Fibroblast of mammary gland (primary cell): ENCODE measurements around the gene NAGA.
A peak's percentile ranks its signal among the peaks of the same experiment; 100 is the strongest.
"Not testable (repeated sequence)": the region's sequence is repeated elsewhere in the genome, so short reads cannot be mapped to it uniquely, and the experiment has no call there.

Experiments
- DNase-seq: peaks from one replicate; pipeline ENCODE4 v3.0.0-alpha.2; 2010; ENCODE audit warnings: low read depth
- H3K4me3 ChIP-seq: 2 replicates; pipeline ENCODE4 v1.5.1; 2011; ENCODE audit warnings: low read depth, mild to moderate bottlenecking, low read length, moderate library complexity; ENCODE audit not compliant: control insufficient read depth
- TF ChIP-seq, protein P1 (sequence below): conservative IDR thresholded peaks from 2 replicates; pipeline ENCODE4 v1.5.1; 2011; ENCODE audit warnings: low read depth, low read length, inconsistent platforms; ENCODE audit not compliant: control insufficient read depth, insufficient read depth

The NAGA gene

DNA sequence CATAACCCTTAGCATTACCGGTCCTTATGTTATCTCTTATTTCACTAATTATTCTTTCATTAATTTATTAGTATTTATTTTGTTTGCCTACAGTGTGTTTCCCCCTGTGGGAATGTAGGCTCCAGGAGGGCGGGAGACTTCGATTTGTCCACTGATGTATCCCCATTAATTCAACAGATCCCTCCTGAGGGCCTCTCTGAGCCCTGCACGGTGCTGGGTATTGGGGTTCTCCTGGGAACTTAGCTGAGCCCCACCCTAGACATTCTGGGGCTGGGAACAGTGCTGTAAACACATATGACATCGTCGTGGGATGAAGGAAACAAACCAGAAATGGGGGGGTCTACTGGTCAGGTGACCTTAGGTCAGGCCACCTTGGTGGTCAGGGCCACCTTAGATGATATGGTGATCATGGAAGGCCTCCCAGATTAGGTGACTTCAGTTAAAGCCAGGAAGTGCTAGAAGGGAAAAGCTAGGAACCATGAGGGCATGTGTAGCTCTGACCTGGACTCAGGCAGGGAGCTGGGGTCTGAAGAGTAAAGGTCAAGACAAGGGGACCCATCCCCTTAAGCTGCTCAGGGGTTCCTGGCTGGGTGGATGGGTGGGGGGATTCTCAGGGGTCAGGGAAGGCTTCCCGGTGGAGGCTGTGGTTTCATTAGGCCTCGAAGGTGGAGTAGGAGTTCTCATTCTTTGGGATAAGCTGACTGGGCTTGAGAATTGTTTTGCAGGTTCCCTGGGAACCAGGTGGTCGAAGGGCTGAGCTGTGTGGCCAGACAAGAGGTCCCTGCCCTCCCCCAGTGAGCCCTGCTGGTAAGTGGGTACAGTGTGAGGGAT, 4.4 kb upstream of the NAGA start:
- peak overlapping the region; percentile 66 for H3K4me3 ChIP-seq
- no peak for DNase-seq
- TF ChIP-seq, protein P1, sequence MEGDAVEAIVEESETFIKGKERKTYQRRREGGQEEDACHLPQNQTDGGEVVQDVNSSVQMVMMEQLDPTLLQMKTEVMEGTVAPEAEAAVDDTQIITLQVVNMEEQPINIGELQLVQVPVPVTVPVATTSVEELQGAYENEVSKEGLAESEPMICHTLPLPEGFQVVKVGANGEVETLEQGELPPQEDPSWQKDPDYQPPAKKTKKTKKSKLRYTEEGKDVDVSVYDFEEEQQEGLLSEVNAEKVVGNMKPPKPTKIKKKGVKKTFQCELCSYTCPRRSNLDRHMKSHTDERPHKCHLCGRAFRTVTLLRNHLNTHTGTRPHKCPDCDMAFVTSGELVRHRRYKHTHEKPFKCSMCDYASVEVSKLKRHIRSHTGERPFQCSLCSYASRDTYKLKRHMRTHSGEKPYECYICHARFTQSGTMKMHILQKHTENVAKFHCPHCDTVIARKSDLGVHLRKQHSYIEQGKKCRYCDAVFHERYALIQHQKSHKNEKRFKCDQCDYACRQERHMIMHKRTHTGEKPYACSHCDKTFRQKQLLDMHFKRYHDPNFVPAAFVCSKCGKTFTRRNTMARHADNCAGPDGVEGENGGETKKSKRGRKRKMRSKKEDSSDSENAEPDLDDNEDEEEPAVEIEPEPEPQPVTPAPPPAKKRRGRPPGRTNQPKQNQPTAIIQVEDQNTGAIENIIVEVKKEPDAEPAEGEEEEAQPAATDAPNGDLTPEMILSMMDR = no peak

DNA sequence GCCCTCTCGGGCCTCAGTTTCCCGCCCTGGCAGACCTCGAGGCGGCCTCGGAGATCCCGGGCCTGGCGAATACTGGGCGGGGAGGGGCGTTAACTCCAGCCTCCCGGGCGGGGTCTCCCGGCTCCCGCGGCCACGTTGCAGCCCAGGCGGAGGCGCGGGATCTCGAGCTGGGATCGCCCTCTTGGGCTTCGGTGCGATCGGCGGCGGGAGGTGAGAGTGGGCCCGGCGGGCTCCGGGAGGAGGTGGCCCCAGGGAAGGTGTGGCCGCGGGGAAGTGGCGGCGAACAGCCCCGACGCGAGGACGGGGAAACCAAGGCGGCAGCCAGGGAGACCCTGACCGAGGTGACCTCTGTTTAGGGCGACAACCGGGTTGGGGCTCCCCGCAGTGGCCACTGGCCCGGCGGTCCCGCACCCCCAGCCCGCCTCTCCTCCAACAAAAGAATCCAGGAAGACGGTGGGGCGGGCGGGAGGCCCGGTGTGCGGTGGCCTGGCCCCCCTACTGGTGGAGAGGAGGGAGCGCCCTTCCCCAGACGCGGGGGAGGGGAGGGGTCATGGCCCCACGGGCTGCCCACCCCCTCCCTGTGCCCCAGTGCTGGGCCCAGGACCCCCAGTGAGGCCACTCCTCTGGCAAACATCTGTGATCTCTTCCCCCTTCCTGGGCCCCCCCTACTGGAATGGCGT, 3.7 kb upstream of the NAGA start, which contains the start of gene PHETA2:
TSS of gene PHETA2 (plus strand) at position 117 of the 680 bp plus-strand sequence. CDS start 3,046 bp downstream, outside the sequence.
- TF ChIP-seq, protein P1 = peak; percentile 40
- H3K4me3 ChIP-seq = peak within 1 kb of the TSS; percentile 66
- DNase-seq = peak; percentile 34

- DNase-seq = no peak
- TF ChIP-seq, protein P1 = no peak
- peak overlapping the region; percentile 66 for H3K4me3 ChIP-seq
Measured at GRCh38 chr22:42073621-42074041, 3.0 kb upstream of the NAGA start.

DNA sequence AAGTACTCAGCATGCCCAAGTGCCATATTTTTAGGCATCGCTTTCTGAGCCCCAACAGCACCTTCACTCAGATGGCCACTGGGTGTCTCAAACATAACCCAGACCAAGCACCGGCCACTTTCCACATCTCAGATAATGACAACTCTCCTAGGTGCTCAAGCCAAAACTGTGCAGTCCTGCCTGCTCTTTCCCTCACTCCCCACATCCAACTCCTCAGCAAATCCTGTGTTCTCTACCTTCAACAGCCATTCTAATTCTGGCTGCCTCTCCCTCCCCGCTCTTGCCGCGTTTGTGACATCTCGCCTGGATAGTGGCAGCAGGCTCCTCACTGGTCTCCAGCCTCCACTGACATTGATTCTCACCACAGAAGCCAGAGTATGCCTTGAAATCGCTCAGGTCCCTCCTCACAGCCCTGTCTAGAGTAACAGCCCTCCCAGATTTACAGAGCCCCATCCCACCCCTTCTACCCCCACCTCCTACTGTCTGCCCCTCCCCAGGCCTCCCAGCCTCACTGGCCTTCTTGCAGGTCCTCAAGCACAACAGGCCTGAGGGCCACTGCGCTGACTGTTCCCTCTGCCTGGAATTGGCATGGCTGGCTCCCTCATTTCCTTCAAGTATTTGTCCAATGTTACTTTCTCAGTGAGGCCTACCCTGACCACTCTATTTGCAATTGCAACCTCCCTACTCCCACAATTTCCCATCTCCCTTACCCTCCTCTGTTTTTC, 2.2 kb upstream of the NAGA start:
- TF ChIP-seq, protein P1 = no peak
- DNase-seq = no peak
- H3K4me3 ChIP-seq = no peak overlapping the region

DNA sequence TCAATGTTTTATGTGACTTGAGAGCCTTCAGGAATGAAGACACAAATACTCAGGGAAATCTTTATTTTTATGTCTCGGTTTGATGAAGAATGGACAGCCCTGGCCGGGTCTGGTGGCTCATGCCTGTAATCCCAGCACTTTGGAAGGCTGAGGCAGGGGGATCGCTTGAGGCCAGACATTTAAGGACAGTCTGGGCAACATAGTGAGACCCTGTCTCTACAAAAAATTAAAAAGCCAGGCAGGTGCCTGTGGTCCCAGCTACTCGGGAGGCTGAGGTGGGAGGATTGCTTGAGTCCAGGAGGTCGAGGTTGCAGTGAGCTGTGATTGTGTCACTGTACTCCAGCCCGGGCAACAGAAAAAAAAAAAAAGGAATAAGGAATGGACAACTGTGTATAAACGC, 896 bp upstream of the NAGA start:
- H3K4me3 ChIP-seq, DNase-seq: not testable (repeated sequence)

DNA sequence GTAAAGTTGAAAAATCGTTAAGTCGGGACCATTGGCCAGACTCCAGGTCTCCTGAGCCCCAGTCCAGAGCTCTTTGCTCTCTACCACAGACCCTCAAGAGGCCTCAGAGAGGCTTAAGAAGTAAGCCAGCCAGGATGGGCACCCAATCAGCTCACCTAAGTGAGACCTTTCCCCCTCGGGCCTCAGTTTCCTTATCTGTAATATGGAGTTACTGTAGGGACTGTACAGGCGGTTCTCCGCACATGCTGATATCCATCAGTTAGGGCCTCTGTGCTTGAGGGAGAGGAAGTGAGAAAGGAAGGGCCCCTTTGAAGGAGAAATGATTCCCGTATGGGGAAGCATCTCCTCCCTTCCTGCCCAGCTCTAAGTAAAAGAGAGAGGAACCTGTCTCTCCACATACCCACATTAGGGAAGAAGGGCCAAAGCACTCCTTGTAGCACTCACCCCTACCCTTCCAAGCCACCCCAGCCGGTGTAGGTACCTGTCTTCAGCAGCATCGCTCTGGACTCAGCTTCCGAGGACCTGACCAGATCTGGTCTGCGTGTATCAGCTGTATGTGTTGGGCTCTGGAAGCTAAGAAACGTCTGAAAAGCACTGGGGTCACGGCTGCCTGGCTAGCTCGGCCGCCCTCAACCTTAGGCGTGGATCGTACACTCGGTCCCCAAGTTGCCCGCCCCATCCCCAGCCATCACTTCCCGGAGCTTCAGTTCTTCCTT, 653 bp downstream of the NAGA start:
- H3K4me3 ChIP-seq = peak overlapping the region; percentile 60
- DNase-seq = no peak
- TF ChIP-seq, protein P1 = no peak
